ENCODE results near the gene C10orf71. TPM values are rescaled to one million over a fixed set of nuclear protein-coding genes. Genes with fewer than 3 reads are reported as not detected.

C10orf71 gene
- total and polyA plus RNA-seq, 2 donors (not counting 1 experiment from before 2014, with no cell fraction given), result not detected

DNA sequence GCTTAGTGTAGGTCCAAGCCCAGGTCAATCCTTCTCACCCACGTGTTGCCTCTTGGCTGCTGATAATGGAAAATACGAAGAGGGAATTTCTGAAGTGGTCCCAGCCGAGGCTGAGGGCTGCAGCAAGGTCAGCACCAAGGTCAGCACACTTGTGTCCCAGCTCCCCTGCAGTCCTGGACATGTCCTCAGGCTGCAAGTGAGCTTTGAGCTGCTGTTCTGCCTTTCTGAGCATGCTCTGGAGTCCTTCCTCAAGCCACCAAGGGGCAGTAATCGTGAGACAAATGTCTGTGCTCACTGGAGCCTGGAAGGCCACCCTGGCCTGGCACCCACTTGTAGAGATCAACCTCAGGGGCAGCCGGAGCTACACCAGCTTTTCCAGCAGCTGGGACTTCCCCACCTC, 68.6 kb downstream of the C10orf71 start:
- no peak for ATAC-seq (ENCODE audit: low read depth)
- no peak overlapping the region for H3K4me3 ChIP-seq (ENCODE audit: control extremely low read depth in 1 of 5, extremely low read depth in 1 of 5, insufficient read depth in 1 of 5, low read depth in 2 of 5, low read length in 4 of 5)
- intact Hi-C loops (cut with micrococcal nuclease), result no loop called here
- H3K4me1 Mint-ChIP-seq, result peaks cover 5% of the 10 kb centered on the region
- no peak for DNase-seq
- H3K79me2 ChIP-seq (ENCODE audit: control insufficient read depth, insufficient read depth, low read length), result no peaks in the 10 kb centered on the region
- no peaks in the 10 kb centered on the region for H4K20me1 ChIP-seq (ENCODE audit: control insufficient read depth, insufficient read depth, low read length, poor library complexity, severe bottlenecking)
- TF ChIP-seq, protein P1, sequence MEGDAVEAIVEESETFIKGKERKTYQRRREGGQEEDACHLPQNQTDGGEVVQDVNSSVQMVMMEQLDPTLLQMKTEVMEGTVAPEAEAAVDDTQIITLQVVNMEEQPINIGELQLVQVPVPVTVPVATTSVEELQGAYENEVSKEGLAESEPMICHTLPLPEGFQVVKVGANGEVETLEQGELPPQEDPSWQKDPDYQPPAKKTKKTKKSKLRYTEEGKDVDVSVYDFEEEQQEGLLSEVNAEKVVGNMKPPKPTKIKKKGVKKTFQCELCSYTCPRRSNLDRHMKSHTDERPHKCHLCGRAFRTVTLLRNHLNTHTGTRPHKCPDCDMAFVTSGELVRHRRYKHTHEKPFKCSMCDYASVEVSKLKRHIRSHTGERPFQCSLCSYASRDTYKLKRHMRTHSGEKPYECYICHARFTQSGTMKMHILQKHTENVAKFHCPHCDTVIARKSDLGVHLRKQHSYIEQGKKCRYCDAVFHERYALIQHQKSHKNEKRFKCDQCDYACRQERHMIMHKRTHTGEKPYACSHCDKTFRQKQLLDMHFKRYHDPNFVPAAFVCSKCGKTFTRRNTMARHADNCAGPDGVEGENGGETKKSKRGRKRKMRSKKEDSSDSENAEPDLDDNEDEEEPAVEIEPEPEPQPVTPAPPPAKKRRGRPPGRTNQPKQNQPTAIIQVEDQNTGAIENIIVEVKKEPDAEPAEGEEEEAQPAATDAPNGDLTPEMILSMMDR (IDR thresholded peaks at IDR 0.05), result no peak
- TF ChIP-seq EZH2 (IDR thresholded peaks at IDR 0.05; ENCODE audit: borderline replicate concordance, insufficient read depth, low read depth, low read length, poor library complexity, severe bottlenecking), result no peak
- H3K4me1 ChIP-seq (ENCODE audit: control insufficient read depth in 2 of 2, insufficient read depth in 2 of 2, low read length in 2 of 2), result peaks cover 0 to 4% of the 10 kb centered on the region in 2 donors
- no peak overlapping the region for H3K27ac ChIP-seq (ENCODE audit: low read length in 2 of 2)
- H3K36me3 ChIP-seq (replicated peaks in 1 of 2; ENCODE audit: control extremely low read depth in 1 of 2, control insufficient read depth in 1 of 2, extremely low read depth in 1 of 2, insufficient read depth in 2 of 2, low read length in 1 of 2), result no peaks in the 10 kb centered on the region
- no peak overlapping the region for H3K9ac ChIP-seq (ENCODE audit: low read length)
- 61% methylated on average over 5 of the region's 5 CpGs for WGBS (ENCODE audit: insufficient coverage)
- H2AFZ ChIP-seq (ENCODE audit: insufficient read depth, low read depth, low read length, poor library complexity, severe bottlenecking), result no peak overlapping the region
- H3K4me3 Mint-ChIP-seq, result no peak overlapping the region
- no peaks in the 10 kb centered on the region for H3K9me3 ChIP-seq (ENCODE audit: control extremely low read depth in 1 of 3, control insufficient read depth in 2 of 3, insufficient read depth in 1 of 3, low read length in 2 of 3)
- no peaks in the 10 kb centered on the region for H3K27me3 ChIP-seq (replicated peaks in 1 of 4; ENCODE audit: control extremely low read depth in 1 of 4, control insufficient read depth in 3 of 4, insufficient read depth in 4 of 4, low read length in 3 of 4)
- no peaks in the 10 kb centered on the region for H3K9me3 Mint-ChIP-seq (ENCODE audit: insufficient read depth)
- no peak overlapping the region for H3K27ac Mint-ChIP-seq
- POLR2A ChIA-PET, result no interaction called here
- no peak overlapping the region for H3K4me2 ChIP-seq (replicated peaks; ENCODE audit: low read depth, low read length, poor library complexity, severe bottlenecking)
- CTCF ChIA-PET, result no interaction called here
- peaks cover 10% of the 10 kb centered on the region for H3K27me3 Mint-ChIP-seq

DNA sequence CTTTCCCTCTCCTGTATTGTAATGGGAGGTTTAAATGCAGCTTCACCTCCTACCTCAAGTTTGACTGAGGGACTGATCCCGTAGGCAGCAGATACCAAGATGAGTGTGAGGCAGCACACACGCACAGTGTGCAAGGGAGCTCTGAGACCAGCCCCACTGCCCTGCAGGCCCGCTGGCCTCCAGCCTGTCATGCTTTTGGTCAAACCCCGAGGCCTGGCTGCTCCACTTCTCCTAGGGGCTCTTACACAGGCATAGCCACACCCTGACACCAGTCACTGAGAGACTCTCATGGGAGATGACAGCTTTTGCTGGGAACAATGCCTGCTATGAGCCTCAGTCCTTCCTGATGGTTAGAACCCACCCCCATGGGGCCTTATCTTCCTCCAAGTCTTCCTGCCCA, 69.3 kb downstream of the C10orf71 start:
- ATAC-seq (ENCODE audit: low read depth) (no peak), DNase-seq (no peak)
- no peak overlapping the region for H3K9ac ChIP-seq (ENCODE audit: low read length)
- no peak overlapping the region for H2AFZ ChIP-seq (ENCODE audit: insufficient read depth, low read depth, low read length, poor library complexity, severe bottlenecking)
- no peak overlapping the region for H3K4me3 ChIP-seq (ENCODE audit: control extremely low read depth in 1 of 5, extremely low read depth in 1 of 5, insufficient read depth in 1 of 5, low read depth in 2 of 5, low read length in 4 of 5)
- ChIA-PET CTCF (no interaction called here), POLR2A (no interaction called here)
- no peak overlapping the region for H3K27ac ChIP-seq (ENCODE audit: low read length in 2 of 2)
- no peaks in the 10 kb centered on the region for H4K20me1 ChIP-seq (ENCODE audit: control insufficient read depth, insufficient read depth, low read length, poor library complexity, severe bottlenecking)
- no peaks in the 10 kb centered on the region for H3K4me1 ChIP-seq (ENCODE audit: control insufficient read depth in 2 of 2, insufficient read depth in 2 of 2, low read length in 2 of 2)
- no peak for TF ChIP-seq EZH2 (IDR thresholded peaks at IDR 0.05; ENCODE audit: borderline replicate concordance, insufficient read depth, low read depth, low read length, poor library complexity, severe bottlenecking)
- TF ChIP-seq, protein P1 (IDR thresholded peaks at IDR 0.05), result no peak
- intact Hi-C loops (cut with micrococcal nuclease), result no loop called here
- no peaks in the 10 kb centered on the region for H3K79me2 ChIP-seq (ENCODE audit: control insufficient read depth, insufficient read depth, low read length)
- H3K4me1 Mint-ChIP-seq, result no peaks in the 10 kb centered on the region
- no peak overlapping the region for H3K27ac Mint-ChIP-seq
- no peaks in the 10 kb centered on the region for H3K36me3 ChIP-seq (replicated peaks in 1 of 2; ENCODE audit: control extremely low read depth in 1 of 2, control insufficient read depth in 1 of 2, extremely low read depth in 1 of 2, insufficient read depth in 2 of 2, low read length in 1 of 2)
- H3K4me2 ChIP-seq (replicated peaks; ENCODE audit: low read depth, low read length, poor library complexity, severe bottlenecking), result no peak overlapping the region
- no peaks in the 10 kb centered on the region for H3K27me3 ChIP-seq (replicated peaks in 1 of 4; ENCODE audit: control extremely low read depth in 1 of 4, control insufficient read depth in 3 of 4, insufficient read depth in 4 of 4, low read length in 3 of 4)
- H3K9me3 ChIP-seq (ENCODE audit: control extremely low read depth in 1 of 3, control insufficient read depth in 2 of 3, insufficient read depth in 1 of 3, low read length in 2 of 3), result no peaks in the 10 kb centered on the region
- WGBS (ENCODE audit: insufficient coverage), result 74% methylated on average over 4 of the region's 4 CpGs
- H3K9me3 Mint-ChIP-seq (ENCODE audit: insufficient read depth), result no peaks in the 10 kb centered on the region
- H3K4me3 Mint-ChIP-seq, result no peak overlapping the region
- H3K27me3 Mint-ChIP-seq, result peaks cover 10% of the 10 kb centered on the region
